ENCODE results near the gene APPBP2. TPM values are rescaled to one million over a fixed set of nuclear protein-coding genes. Genes with fewer than 3 reads are reported as not detected.
"Not testable (repeated sequence)": the region's sequence is repeated elsewhere in the genome, so short reads cannot be mapped to it uniquely, and the experiment has no call there.

APPBP2 gene
- total RNA-seq, 6 experiments from 2014 or later: 51.5 to 65.9 (median 58.8) TPM

DNA sequence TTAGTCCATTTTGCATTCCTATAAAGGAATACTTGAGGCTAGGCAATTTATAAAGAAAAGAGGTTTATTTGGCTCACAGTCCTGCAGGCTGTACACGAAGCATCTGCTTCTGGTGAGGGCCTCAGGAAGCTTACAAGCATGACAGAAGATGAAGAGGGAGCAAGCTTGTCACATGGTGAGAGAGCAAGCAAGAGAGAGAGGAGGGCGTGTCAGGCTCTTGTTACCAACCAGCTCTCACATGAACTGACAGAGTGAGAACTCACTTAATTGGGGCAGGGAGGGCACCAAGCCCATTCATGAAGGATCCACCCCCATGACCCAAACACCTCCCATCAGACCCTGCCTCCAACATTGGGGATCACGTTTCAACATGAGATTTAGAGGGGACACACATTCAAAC is 102.2 kb downstream of the APPBP2 start:
- DNase-seq: no peak
- TF ChIP-seq, protein P1, sequence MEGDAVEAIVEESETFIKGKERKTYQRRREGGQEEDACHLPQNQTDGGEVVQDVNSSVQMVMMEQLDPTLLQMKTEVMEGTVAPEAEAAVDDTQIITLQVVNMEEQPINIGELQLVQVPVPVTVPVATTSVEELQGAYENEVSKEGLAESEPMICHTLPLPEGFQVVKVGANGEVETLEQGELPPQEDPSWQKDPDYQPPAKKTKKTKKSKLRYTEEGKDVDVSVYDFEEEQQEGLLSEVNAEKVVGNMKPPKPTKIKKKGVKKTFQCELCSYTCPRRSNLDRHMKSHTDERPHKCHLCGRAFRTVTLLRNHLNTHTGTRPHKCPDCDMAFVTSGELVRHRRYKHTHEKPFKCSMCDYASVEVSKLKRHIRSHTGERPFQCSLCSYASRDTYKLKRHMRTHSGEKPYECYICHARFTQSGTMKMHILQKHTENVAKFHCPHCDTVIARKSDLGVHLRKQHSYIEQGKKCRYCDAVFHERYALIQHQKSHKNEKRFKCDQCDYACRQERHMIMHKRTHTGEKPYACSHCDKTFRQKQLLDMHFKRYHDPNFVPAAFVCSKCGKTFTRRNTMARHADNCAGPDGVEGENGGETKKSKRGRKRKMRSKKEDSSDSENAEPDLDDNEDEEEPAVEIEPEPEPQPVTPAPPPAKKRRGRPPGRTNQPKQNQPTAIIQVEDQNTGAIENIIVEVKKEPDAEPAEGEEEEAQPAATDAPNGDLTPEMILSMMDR (IDR thresholded peaks at IDR 0.05): no peak

DNA sequence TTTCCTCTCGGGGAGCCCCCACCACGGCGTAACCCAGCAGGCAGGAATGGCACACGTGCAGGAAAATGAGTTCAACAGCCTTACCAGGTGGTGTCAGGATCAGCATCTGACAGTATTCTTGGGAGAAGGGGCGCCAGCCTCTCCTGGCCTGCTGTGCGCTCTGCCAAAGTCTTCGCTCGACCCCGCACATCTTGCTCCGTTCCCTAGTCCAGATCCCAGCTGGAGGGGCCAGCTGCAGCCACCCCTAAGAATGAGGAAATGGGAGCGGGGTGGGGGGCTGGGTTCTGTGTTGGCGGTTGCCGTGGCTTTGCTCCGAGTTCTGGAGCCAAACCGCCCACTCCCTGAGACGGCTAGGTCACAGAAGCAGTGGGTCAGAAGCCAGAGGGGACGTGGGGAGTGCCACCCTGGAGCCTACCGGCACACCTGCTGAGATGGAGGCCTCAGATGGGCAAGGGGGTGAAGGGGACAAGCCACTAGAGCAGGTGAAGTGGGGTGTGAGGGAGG is 103.8 kb downstream of the APPBP2 start, which contains the start of gene CHCT1:
Gene CHCT1 (plus strand): TSS at position 328 of the 504 bp plus-strand sequence. CDS start 104 bp downstream, at position 432.
- Mint-ChIP-seq H3K27ac (no peak within 1 kb of the TSS; the same call in 1 of the 2 replicates), H3K36me3 (ENCODE audit: low read depth) (no peaks in the 10 kb centered on the region), H3K4me3 (peak within 1 kb of the TSS; percentile 68; the same call in 1 of the 2 replicates), H3K27me3 (ENCODE audit: insufficient read depth) (peaks cover 2% of the 10 kb centered on the region), H3K9me3 (no peaks in the 10 kb centered on the region), H3K4me1 (ENCODE audit: low read depth) (peaks cover 6% of the 10 kb centered on the region)
- no peak for DNase-seq
- TF ChIP-seq, protein P1 (IDR thresholded peaks at IDR 0.05): no peak

More for the DNA sequence above, 102.2 kb downstream of the APPBP2 start:
- Mint-ChIP-seq H3K9me3 (no peaks in the 10 kb centered on the region), H3K27me3 (ENCODE audit: insufficient read depth) (peaks cover 3% of the 10 kb centered on the region), H3K27ac (no peak overlapping the region), H3K4me1 (ENCODE audit: low read depth) (peaks cover 6% of the 10 kb centered on the region), H3K36me3 (ENCODE audit: low read depth) (no peaks in the 10 kb centered on the region), H3K4me3 (no peak overlapping the region)

DNA sequence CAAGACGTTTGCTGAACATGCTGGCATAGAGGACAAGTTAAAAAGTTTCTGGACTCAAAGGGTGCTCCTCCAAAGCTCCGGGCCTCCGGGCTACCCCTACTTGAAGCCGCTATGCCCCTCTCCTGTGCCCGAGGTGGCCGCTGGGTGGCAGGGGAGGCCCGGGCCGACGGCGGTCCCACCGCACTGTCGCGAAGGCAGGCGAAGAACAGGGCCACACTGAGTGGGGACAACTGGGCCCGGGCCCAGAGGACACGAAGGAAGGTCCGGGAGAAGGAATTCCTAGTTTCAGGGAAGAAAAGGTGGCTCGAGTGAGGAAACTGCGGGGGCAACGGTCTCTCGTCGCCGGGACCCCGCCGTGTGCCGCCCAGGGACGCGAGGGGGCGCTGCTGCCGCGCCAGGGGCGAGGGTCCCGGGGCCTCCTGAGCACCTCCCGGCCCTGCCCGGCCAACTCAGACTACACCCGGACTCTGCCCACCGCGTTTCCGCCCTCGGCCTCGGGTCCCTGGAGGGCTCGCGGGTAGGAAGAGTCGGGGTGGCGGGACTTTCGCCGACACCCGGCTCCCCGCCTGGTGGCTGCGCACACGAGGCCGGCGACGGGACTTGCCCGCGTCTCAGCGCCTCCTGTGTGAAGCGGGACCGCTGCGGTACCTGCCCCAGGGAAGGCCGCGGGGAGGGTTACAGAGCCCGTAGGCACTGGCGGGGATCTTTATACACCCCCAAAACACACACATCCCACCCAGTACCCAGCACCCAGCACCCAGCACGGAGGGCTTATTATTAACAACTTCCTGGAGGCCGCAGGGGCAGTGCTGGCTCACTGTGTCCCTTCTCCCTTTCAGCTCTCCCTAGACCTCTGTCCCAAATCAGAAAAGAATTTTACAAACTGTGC is 104.5 kb downstream of the APPBP2 start:
- Mint-ChIP-seq H3K36me3 (ENCODE audit: low read depth) (no peaks in the 10 kb centered on the region), H3K4me1 (ENCODE audit: low read depth) (peaks cover 6% of the 10 kb centered on the region), H3K27me3 (ENCODE audit: insufficient read depth) (peaks cover 2% of the 10 kb centered on the region; the same call in 1 of the 2 replicates), H3K9me3 (no peaks in the 10 kb centered on the region), H3K4me3 (peak overlapping the region; percentile 68), H3K27ac (no peak overlapping the region; the same call in 1 of the 2 replicates)
- TF ChIP-seq, protein P1 (IDR thresholded peaks at IDR 0.05): peak; percentile 81
- DNase-seq: no peak

DNA sequence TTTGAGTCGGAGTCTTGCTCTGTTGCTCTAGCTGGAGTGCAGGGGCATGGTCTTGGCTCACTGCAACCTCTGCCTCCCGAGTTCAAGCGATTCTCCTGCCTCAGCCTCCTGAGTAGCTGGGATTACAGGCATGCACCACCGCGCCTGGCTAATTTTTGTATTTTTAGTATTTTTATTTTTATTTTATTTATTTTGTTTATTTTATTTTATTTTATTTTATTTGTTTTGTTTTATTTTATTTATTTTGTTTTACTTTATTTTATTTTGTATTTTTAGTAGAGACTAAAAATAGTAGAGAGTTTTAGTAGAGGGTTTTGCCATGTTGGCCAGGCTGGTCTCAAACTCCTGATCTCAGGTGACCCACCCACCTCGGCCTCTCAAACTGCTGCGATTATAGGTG is 106.2 kb downstream of the APPBP2 start:
- not testable (repeated sequence) for H3K27me3 Mint-ChIP-seq (ENCODE audit: insufficient read depth); H3K4me1 Mint-ChIP-seq (ENCODE audit: low read depth); H3K36me3 Mint-ChIP-seq (ENCODE audit: low read depth); DNase-seq; H3K9me3 Mint-ChIP-seq; H3K27ac Mint-ChIP-seq; H3K4me3 Mint-ChIP-seq

DNA sequence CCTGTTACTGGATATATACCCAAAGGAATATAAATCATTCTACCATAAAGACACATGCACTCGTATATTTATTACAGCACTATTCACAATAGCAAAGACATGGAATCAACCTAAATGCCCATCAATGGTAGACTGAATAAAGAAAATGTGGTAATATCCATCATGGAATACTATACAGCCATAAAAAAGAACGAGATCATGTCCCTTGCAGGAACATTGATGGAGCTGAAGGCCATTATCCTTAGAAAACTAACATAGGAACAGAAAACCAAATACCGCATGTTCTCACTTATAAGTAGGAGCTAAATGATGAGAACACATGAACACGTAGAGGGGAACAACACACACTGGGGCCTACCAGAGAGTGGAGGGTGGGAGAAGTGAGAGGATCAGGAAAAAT is 107.0 kb downstream of the APPBP2 start:
- not testable (repeated sequence) for H3K27ac Mint-ChIP-seq; H3K4me1 Mint-ChIP-seq (ENCODE audit: low read depth); H3K27me3 Mint-ChIP-seq (ENCODE audit: insufficient read depth); H3K4me3 Mint-ChIP-seq; H3K36me3 Mint-ChIP-seq (ENCODE audit: low read depth); DNase-seq; H3K9me3 Mint-ChIP-seq

DNA sequence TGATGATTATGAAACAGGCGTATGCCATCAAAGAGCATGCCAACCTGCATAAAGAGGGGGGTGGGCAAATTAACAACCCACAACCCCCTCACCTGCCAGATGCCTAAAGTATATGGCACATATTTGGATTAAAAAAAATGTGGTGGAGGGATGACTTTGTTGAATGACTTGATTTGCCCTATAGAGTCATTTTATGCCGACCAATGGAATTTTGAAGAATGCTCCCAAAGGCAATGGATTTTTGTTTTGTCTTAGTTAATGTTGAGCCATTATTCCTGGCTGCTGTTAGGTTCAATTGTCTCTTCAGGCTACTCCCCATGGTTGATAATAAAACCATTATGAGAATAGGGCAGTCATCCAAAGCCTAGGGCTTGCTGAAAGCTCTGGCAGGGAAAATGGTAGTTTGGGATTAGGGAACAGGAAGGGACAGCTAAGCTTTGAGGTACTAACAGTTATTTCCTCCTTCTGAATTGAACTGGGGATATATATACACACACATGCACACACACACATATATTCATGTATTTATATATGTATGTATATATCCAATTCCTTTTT is 109.6 kb downstream of the APPBP2 start:
- peaks cover 5% of the 10 kb centered on the region for H3K27me3 Mint-ChIP-seq (ENCODE audit: insufficient read depth)
- no peak for DNase-seq
- no peaks in the 10 kb centered on the region for H3K36me3 Mint-ChIP-seq (ENCODE audit: low read depth)

More for the DNA sequence above, 109.6 kb downstream of the APPBP2 start:
- Mint-ChIP-seq H3K9me3 (no peaks in the 10 kb centered on the region), H3K4me3 (no peak overlapping the region), H3K4me1 (ENCODE audit: low read depth) (peaks cover 6% of the 10 kb centered on the region), H3K27ac (no peak overlapping the region)
- TF ChIP-seq, protein P1 (IDR thresholded peaks at IDR 0.05): no peak

Data from HFFc6 (cell line).